Activated T-helper 2 cell treated with anti-CD3 and anti-CD28 coated beads, Interferon-gamma antibody, Interleukin-2, Interleukin-4, amounts not matched to agents 10 μg/mL and 5 μg/mL and 100 μg/mL, durations not matched to agents 14 hours and 24 hours and 36 hours (primary cell): Measurements from ENCODE around the gene EMC8. TPM values are rescaled to one million over a fixed set of nuclear protein-coding genes. Genes with fewer than 3 reads are reported as not detected.
"Not testable (repeated sequence)": the region's sequence is repeated elsewhere in the genome, so short reads cannot be mapped to it uniquely, and the experiment has no call there.

ENCODE experiments used
- DNase-seq: peaks from one replicate; pipeline ENCODE4 v3.0.0; 2021; ENCODE audit warnings: low spot score
- H3K27ac Mint-ChIP-seq: one replicate; pipeline ENCODE4 v1.8.0; 2021; ENCODE audit warnings: mixed read lengths
- H3K27me3 Mint-ChIP-seq: one replicate; pipeline ENCODE4 v1.8.0; 2021; ENCODE audit warnings: low read depth, mixed read lengths
- H3K36me3 Mint-ChIP-seq: one replicate; pipeline ENCODE4 v1.8.0; 2021; ENCODE audit warnings: low read depth, mixed read lengths
- H3K4me1 Mint-ChIP-seq: one replicate; pipeline ENCODE4 v1.8.0; 2021; ENCODE audit warnings: low read depth, mixed read lengths
- H3K4me3 Mint-ChIP-seq: one replicate; pipeline ENCODE4 v1.8.0; 2021; ENCODE audit warnings: low read depth, mild to moderate bottlenecking, moderate library complexity, mixed read lengths
- H3K9me3 Mint-ChIP-seq: one replicate; pipeline ENCODE4 v1.8.0; 2021; ENCODE audit warnings: mixed read lengths
- intact Hi-C: fragments of 100-400 bp; cut with micrococcal nuclease; formaldehyde crosslinking; loops from one replicate; pipeline ENCODE4 v1.15.1; 2023
- total RNA-seq: library from RNA; stranded (reverse); gene quantifications from 2 replicates; pipeline ENCODE4 v1.2.3, GENCODE V29; 2022

Gene EMC8
- total RNA-seq, 1 donor from 2014 or later: 40.2 TPM

DNA sequence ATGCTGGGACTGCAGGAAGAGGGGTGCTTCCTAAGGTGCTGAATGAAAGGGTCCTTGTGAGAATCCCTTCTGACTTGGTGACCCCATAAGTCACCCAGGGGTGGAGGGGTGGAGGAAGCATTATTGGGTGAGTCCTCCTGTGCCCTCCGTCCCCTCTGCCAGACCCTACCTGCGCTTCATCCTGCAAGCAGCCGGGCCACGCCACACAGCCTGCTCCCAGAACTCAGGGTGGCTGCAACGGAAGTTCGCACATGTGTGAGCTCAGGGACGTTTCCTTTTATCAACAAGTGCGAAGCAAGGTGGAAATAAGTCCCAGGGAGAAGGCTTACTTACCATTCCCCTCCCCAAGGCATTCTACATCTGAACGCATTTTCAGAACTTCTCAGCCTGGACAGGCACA lies 41.1 kb upstream of the EMC8 start:
- Mint-ChIP-seq H3K9me3 (no peaks in the 10 kb centered on the region), H3K27me3 (peaks cover 11% of the 10 kb centered on the region), H3K27ac (no peak overlapping the region), H3K4me1 (peaks cover 4% of the 10 kb centered on the region), H3K4me3 (no peak overlapping the region), H3K36me3 (no peaks in the 10 kb centered on the region)
- intact Hi-C loops: no loop called here
- no peak for DNase-seq

DNA sequence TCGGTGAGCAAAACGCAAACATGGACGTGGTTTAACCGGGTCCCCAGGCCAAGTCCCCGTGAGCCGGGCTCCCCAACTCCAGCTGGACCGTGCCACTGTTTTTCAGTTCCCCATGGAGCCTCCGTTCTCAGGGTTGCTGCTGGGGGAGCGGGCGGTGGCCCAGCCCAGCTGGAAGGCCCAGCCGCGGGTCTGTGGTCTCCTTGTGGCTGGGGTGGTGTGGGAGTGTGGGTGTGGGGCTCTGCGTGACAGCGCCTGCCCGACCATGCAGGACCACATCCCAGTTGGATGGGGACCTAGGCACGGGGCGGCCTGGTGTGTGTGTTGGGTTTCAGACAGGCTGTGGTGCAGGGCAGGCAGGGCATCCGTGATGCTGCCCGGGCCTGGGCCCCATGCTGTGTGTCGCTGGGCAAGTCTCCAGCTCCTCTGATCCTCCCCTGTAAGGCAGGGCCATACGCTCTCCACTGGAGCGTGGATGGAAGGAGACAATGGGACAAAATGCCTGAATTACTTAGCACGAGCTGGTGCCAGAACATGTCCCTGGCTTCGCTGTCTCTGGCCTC lies 40.4 kb upstream of the EMC8 start:
- H3K9me3 Mint-ChIP-seq: no peaks in the 10 kb centered on the region
- peaks cover 2% of the 10 kb centered on the region for H3K4me1 Mint-ChIP-seq
- H3K27me3 Mint-ChIP-seq: peaks cover 9% of the 10 kb centered on the region
- intact Hi-C loops: no loop called here
- no peak overlapping the region for H3K27ac Mint-ChIP-seq
- H3K4me3 Mint-ChIP-seq: no peak overlapping the region
- no peaks in the 10 kb centered on the region for H3K36me3 Mint-ChIP-seq
- no peak for DNase-seq

DNA sequence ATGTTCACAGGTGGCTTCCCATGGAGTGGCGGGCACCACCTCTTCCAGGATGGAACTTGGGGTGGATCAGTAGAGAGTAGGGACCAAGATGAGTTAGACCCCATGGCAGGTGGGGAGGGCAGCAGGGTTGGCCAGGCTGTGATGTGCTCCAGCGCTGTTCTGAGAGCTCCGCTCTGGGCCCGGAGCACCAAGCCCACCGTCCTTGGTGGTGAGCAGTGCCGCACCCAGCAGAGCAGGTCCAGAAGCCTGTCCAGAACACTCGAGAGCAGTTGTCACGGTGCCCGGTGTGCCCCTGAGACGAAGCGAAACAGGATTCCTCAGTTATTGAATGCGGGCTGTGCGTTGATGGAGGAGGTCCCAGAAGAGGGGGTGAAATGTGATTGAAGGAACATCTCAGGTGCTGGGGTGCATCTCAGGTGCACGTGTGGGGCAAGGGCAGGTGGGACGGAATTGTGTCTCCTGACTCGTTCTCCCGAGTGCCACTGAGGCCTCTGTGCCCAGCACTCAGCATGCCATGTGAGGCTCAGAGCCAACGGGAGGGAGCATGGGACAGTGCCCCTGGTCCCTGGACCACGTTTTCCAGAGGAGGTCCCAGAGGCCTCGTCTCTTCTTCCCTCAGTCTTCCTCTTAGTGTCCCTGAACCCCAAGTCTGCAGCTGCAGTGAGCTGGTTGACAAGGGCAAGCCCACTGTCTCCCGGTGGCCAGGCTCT lies 39.7 kb upstream of the EMC8 start:
- H3K36me3 Mint-ChIP-seq: no peaks in the 10 kb centered on the region
- intact Hi-C loops: no loop called here
- no peak overlapping the region for H3K27ac Mint-ChIP-seq
- no peak overlapping the region for H3K4me3 Mint-ChIP-seq
- no peaks in the 10 kb centered on the region for H3K4me1 Mint-ChIP-seq
- H3K27me3 Mint-ChIP-seq: peaks cover 4% of the 10 kb centered on the region
- DNase-seq: no peak
- H3K9me3 Mint-ChIP-seq: no peaks in the 10 kb centered on the region

DNA sequence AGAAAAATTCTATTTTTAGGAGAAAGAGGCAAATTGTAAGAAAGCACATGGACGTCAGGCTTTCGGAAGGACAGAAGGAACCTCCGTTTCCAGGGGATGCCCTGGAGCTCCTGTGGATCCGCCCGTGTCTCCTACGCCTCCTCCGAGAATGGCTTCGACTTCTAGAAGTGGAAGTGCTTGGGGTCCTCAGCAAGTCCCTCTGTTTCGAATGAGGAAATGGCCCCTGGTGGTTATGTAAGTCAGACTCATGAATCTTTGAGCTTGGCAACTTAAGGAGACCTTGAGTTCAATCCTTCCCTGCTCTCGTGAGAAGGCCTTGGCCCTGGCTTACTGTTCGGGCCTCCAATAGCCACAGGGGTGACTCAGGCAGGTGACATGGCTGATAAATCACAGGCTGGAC lies 39.0 kb upstream of the EMC8 start:
- Mint-ChIP-seq H3K27ac (no peak overlapping the region), H3K4me1 (no peaks in the 10 kb centered on the region), H3K36me3 (no peaks in the 10 kb centered on the region), H3K4me3 (no peak overlapping the region), H3K9me3 (no peaks in the 10 kb centered on the region), H3K27me3 (peaks cover 4% of the 10 kb centered on the region)
- intact Hi-C loops: no loop called here
- DNase-seq: no peak

- H3K9me3 Mint-ChIP-seq, H3K4me3 Mint-ChIP-seq, H3K4me1 Mint-ChIP-seq, H3K36me3 Mint-ChIP-seq, H3K27ac Mint-ChIP-seq, intact Hi-C loops, H3K27me3 Mint-ChIP-seq, DNase-seq: not testable (repeated sequence)
Observed at GRCh38 chr16:85837654-85838053, 38.3 kb upstream of the EMC8 start.

DNA sequence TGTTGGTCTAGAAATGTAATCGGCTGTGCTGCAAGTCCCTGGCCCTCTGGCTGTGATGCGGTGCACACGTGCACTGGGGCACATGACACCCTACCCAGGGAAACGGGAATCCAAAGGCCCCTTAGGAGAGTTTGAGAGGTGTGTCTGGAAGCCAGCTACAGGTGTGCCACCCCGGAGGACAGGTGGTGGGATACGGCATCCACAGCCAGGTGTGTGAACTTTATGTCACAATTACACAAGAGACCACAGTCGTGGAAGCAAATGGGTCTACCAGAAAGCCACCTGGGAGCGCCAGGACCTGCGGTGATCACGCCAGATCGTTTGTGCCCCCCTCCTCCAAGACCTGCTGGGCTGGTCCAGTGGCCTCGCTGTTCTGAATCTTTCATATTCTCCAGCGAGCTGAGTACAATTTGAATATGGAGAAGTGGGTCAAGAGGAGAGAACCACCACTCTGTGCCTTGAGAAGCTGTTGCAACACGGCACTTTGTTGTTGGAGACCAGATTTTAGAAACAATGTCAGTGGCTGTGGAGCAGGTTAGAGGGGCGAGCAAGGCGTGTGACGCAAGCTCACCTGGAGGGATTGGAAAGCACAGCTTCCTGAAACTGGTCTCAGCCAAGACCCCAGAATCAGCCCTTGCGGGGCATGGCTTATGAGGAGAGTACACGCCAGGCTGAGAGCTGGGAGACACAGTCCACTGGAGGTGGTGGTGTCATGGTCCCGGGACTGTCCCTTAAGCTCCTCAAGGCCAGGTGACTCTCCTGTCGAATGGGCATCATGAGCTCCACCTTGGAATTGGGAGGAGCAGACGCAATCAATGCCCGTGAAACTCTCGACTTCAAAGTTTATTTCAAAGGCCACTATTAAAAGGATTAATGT lies 37.6 kb upstream of the EMC8 start:
- Mint-ChIP-seq H3K9me3 (no peaks in the 10 kb centered on the region), H3K36me3 (no peaks in the 10 kb centered on the region), H3K27ac (no peak overlapping the region), H3K4me1 (no peaks in the 10 kb centered on the region), H3K4me3 (no peak overlapping the region), H3K27me3 (peaks cover 10% of the 10 kb centered on the region)
- no peak for DNase-seq
- intact Hi-C loops: no loop called here

DNA sequence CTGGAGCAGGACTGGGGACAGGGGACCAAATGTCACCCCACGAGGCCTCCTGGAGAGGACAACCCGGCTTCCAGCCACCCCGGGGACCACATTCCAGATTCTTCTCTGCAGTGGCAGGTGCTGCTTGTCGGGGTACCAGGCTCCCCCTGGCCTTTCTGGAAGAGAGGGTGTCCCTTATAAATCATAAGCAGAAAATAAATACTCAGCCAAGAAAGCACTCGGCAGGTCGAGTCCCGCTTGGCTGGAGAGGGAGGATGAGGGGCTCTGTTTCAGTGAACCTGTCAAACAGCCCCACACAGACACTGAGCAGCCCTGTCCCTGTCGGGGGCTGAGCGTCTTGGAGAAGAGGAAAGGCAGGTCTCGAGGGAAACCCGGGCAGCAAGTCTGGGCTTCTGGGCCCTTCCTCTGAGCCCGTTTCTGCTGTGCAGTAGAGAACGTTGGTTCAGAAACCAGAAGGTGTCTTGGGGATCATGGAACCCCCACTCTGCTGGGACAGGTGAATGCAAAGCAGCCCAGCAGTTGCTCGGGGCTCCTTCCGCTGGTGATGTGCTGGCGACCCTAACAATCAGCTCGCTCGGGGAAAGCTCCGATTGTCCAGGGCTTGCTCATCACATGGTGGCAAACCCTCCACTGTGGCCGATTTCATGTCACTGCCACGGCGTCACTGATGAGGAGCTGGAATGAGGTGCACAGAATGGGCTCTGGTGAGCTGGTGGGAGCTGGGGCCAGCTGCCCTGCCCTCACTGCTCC lies 36.8 kb upstream of the EMC8 start:
- no peak overlapping the region for H3K4me3 Mint-ChIP-seq
- no peak overlapping the region for H3K27ac Mint-ChIP-seq
- H3K27me3 Mint-ChIP-seq: peaks cover 15% of the 10 kb centered on the region
- no peaks in the 10 kb centered on the region for H3K4me1 Mint-ChIP-seq
- no peaks in the 10 kb centered on the region for H3K36me3 Mint-ChIP-seq
- no peak for DNase-seq
- H3K9me3 Mint-ChIP-seq: no peaks in the 10 kb centered on the region
- intact Hi-C loops: no loop called here

DNA sequence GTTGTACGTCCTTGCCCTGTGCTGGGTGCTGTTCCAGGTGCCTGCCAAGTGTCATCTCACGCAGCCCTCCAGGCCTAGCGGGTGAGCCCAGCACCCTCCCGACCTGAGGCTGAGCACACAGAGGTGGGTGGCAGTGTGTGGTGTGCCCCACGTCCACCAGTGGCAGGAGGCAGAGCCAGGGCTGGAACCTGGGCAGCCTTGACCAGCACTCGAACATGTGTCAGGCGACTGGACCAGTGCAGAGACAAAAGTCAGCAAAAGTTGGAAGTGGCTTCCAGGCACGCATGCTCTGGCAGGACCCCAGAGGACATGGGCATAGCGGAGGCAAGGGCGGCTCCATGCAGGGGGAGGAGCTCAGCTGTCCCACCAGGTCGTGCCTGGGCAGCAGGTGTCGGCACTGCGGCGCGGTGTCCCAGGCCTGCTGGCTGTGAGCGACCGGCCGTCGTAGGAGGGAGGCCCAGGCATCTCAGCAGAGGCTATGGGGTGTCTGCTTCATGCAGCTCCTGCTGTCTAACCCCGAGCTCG lies 35.9 kb upstream of the EMC8 start:
- no peaks in the 10 kb centered on the region for H3K4me1 Mint-ChIP-seq
- DNase-seq: no peak
- H3K9me3 Mint-ChIP-seq: no peaks in the 10 kb centered on the region
- intact Hi-C loops: no loop called here
- no peaks in the 10 kb centered on the region for H3K36me3 Mint-ChIP-seq
- H3K4me3 Mint-ChIP-seq: no peak overlapping the region
- peaks cover 20% of the 10 kb centered on the region for H3K27me3 Mint-ChIP-seq
- no peak overlapping the region for H3K27ac Mint-ChIP-seq

GRCh38 chr16:85834741-85835140 lies 35.4 kb upstream of the EMC8 start:
- no peaks in the 10 kb centered on the region for H3K9me3 Mint-ChIP-seq
- H3K27ac Mint-ChIP-seq: no peak overlapping the region
- intact Hi-C loops: no loop called here
- H3K27me3 Mint-ChIP-seq: peaks cover 20% of the 10 kb centered on the region
- no peak for DNase-seq
- no peak overlapping the region for H3K4me3 Mint-ChIP-seq
- no peaks in the 10 kb centered on the region for H3K4me1 Mint-ChIP-seq
- H3K36me3 Mint-ChIP-seq: no peaks in the 10 kb centered on the region

DNA sequence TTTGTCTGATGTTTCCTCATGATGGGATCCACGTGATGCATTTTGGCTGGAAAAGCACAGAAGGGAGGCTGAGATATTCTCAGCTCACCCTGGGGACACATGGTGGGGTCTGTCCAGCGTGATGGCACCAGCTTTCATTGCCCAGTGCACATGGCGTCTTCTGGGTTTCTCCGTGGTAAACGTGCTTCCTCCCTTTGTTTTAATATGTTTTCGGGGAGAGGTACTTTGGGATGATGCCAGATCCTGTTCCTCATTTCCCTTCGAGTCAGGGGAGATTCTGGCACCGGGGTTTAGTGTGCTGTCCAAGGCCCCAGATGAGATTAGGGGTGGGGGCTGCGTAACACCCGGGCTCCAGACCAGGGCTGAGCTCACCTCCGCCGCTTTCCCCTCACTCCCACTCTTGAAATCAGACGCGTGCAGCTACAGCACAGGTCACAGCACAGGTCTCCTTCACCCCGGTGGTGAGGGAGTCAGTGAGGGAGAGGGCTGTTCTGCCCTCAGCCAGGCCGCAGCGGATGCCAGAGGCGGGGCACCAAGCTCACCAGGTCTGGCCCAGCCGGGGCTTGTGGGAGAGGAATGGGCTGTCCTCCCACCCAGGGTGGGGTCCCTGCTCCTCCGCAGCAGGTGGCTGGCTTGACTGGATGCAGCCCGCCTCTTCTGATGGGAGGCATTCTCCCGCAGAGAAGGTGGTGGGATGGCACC lies 34.0 kb upstream of the EMC8 start:
- H3K4me3 Mint-ChIP-seq: no peak overlapping the region
- peaks cover 3% of the 10 kb centered on the region for H3K4me1 Mint-ChIP-seq
- peaks cover 27% of the 10 kb centered on the region for H3K27me3 Mint-ChIP-seq
- H3K27ac Mint-ChIP-seq: no peak overlapping the region
- H3K9me3 Mint-ChIP-seq: peaks cover 6% of the 10 kb centered on the region
- no peak for DNase-seq
- H3K36me3 Mint-ChIP-seq: no peaks in the 10 kb centered on the region
- intact Hi-C loops: no loop called here

GRCh38 chr16:85832570-85833218 lies 33.4 kb upstream of the EMC8 start:
- no peak overlapping the region for H3K4me3 Mint-ChIP-seq
- peaks cover 6% of the 10 kb centered on the region for H3K9me3 Mint-ChIP-seq
- peaks cover 27% of the 10 kb centered on the region for H3K27me3 Mint-ChIP-seq
- H3K36me3 Mint-ChIP-seq: no peaks in the 10 kb centered on the region
- no peak for DNase-seq
- no peak overlapping the region for H3K27ac Mint-ChIP-seq
- intact Hi-C loops: no loop called here
- H3K4me1 Mint-ChIP-seq: peaks cover 3% of the 10 kb centered on the region

- intact Hi-C loops: no loop called here
- Mint-ChIP-seq H3K36me3 (no peaks in the 10 kb centered on the region), H3K27me3 (peaks cover 27% of the 10 kb centered on the region)
Observed at GRCh38 chr16:85830821-85831220, 31.5 kb upstream of the EMC8 start.

More at GRCh38 chr16:85830821-85831220, 31.5 kb upstream of the EMC8 start:
- DNase-seq: no peak
- peaks cover 6% of the 10 kb centered on the region for H3K9me3 Mint-ChIP-seq
- peaks cover 3% of the 10 kb centered on the region for H3K4me1 Mint-ChIP-seq
- no peak overlapping the region for H3K4me3 Mint-ChIP-seq
- H3K27ac Mint-ChIP-seq: no peak overlapping the region
